Measurements from ENCODE around the gene CACNG7.

Gene CACNG7

GRCh38 chr19:53906211-53907192, 2.6 kb upstream of the CACNG7 start:
- no peak for DNase-seq (ENCODE audit: low spot score)
- H3K27ac ChIP-seq = no peak overlapping the region
- no peak overlapping the region for H3K4me3 ChIP-seq
- TF ChIP-seq, protein P1, sequence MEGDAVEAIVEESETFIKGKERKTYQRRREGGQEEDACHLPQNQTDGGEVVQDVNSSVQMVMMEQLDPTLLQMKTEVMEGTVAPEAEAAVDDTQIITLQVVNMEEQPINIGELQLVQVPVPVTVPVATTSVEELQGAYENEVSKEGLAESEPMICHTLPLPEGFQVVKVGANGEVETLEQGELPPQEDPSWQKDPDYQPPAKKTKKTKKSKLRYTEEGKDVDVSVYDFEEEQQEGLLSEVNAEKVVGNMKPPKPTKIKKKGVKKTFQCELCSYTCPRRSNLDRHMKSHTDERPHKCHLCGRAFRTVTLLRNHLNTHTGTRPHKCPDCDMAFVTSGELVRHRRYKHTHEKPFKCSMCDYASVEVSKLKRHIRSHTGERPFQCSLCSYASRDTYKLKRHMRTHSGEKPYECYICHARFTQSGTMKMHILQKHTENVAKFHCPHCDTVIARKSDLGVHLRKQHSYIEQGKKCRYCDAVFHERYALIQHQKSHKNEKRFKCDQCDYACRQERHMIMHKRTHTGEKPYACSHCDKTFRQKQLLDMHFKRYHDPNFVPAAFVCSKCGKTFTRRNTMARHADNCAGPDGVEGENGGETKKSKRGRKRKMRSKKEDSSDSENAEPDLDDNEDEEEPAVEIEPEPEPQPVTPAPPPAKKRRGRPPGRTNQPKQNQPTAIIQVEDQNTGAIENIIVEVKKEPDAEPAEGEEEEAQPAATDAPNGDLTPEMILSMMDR (IDR thresholded peaks at IDR 0.05) = peak; percentile 82

DNA sequence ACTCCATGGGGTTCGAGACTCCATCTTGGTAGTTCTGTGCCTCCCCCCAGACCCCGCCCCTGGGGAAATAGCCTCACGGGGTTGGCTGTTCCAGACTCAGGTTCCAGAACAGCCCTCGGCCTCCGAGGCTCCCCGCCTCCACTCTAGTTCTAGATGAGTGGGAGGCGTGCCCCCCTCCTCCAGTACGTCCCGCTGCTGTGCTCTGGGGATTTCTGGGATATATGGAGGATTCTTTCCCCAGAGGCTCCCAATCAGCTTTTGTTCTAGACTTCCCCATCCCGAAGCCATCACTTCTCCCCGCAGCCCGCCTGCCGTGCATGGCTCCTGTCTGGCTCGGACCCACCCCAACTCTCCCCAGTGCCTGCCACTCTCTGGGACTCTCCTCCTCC, 1.9 kb upstream of the CACNG7 start:
- TF ChIP-seq, protein P1 (IDR thresholded peaks at IDR 0.05) = no peak
- no peak overlapping the region for H3K27ac ChIP-seq
- no peak overlapping the region for H3K4me3 ChIP-seq
- no peak for DNase-seq (ENCODE audit: low spot score)

GRCh38 chr19:53907690-53908089, 1.4 kb upstream of the CACNG7 start:
- TF ChIP-seq, protein P1 (IDR thresholded peaks at IDR 0.05) = no peak
- peak overlapping the region; percentile 48 for H3K4me3 ChIP-seq
- DNase-seq (ENCODE audit: low spot score) = no peak

GRCh38 chr19:53908106-53908934, 758 bp upstream of the CACNG7 start:
- Histone ChIP-seq H3K4me3 (peak overlapping the region; percentile 48), H3K27ac (no peak overlapping the region)
- no peak for DNase-seq (ENCODE audit: low spot score)
- TF ChIP-seq, protein P1 (IDR thresholded peaks at IDR 0.05) = no peak

More at GRCh38 chr19:53907690-53908089, 1.4 kb upstream of the CACNG7 start:
- H3K27ac ChIP-seq = no peak overlapping the region

DNA sequence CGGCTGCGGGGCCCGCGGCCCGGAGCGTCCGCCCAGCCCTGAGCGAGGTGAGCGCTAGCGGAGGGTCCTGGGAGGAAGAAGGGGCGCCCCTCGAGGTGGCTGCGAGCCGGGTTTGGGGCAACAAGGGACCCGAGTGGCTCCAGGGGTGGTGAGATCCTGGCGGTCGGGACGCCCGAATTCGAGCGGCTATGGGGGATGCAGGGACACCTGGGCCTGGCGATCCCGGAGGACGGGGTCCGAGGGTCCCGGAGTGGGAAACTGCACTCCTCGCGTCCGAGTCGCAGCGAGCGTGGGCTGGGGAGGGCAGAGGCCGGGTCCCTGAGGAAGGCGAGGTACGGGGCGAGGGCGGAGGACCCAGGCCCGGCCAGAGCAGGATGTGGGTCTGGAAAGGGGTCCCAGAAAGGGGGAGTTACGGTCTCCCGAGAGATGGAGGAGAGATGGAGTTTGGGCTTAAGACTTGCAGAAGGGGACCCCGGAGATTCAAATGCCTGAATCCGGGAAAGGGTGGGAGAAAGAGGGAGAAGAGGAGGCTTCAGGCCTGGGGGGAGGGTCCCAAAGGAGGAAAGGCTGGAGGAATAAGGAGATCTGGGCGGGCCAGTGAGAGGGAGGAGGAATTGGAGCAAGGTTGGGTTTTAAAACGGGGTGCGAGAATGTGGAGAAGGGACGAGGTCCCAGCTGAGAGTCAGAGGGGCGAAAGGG, 542 bp downstream of the CACNG7 start:
- TF ChIP-seq, protein P1 (IDR thresholded peaks at IDR 0.05) = no peak
- Histone ChIP-seq H3K4me3 (peak overlapping the region; percentile 6), H3K27ac (no peak overlapping the region)
- DNase-seq (ENCODE audit: low spot score) = no peak

DNA sequence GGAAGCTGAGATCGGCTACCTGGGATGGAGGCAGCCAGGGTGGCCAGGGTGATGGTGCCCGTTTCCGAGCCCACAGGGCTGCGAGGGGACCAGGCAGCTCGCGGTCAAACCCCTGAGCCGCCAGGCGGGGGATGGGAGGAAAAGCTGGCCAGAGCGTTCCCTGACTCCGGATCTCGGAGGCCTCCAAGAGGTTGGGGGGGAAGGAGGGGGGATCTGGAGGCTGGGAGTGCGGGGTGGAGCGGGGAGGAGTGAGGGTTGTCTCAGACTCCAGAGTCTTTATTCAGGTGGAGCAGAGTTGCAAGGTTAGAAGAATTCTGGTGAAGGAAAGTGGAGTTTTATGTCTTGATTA, 1.1 kb downstream of the CACNG7 start:
- no peak overlapping the region for H3K27ac ChIP-seq
- no peak for DNase-seq (ENCODE audit: low spot score)
- no peak overlapping the region for H3K4me3 ChIP-seq
- TF ChIP-seq, protein P1 (IDR thresholded peaks at IDR 0.05) = no peak
